Stimulated activated CD4-positive, alpha-beta T cell treated with anti-CD3 and anti-CD28 coated beads, Interleukin-1b, Interleukin-23, amount 100 ng/mL, for 1 hour (primary cell): ENCODE results near the gene ADARB1.

ENCODE experiments used
- DNase-seq, 2 donors: peaks; one replicate each; pipeline ENCODE4 v3.0.0-alpha.2; 2020; ENCODE audit warnings: low read depth in 2 of 2

ADARB1 gene

GRCh38 chr21:45200581-45201296 is 126.4 kb downstream of the ADARB1 start:
- DNase-seq: no peak

GRCh38 chr21:45202344-45202743 is 128.0 kb downstream of the ADARB1 start:
- DNase-seq: no peak

GRCh38 chr21:45202889-45203288 is 128.5 kb downstream of the ADARB1 start:
- DNase-seq: no peak

- no peak for DNase-seq
These were observed 129.6 kb downstream of the ADARB1 start for GRCh38 chr21:45203983-45204382.

GRCh38 chr21:45204395-45204794 is 130.0 kb downstream of the ADARB1 start:
- no peak for DNase-seq

GRCh38 chr21:45207839-45208626 is 133.7 kb downstream of the ADARB1 start:
- no peak for DNase-seq

GRCh38 chr21:45208627-45208951 is 134.2 kb downstream of the ADARB1 start:
- no peak for DNase-seq

GRCh38 chr21:45209046-45209445 is 134.7 kb downstream of the ADARB1 start:
- DNase-seq: no peak

GRCh38 chr21:45209685-45210284 is 135.4 kb downstream of the ADARB1 start:
- DNase-seq: no peak

GRCh38 chr21:45210461-45210983 is 136.1 kb downstream of the ADARB1 start:
- DNase-seq: no peak

GRCh38 chr21:45211661-45212060 is 137.3 kb downstream of the ADARB1 start:
- no peak for DNase-seq

GRCh38 chr21:45213392-45213791 is 139.0 kb downstream of the ADARB1 start:
- no peak for DNase-seq

- DNase-seq: no peak
These were observed 140.8 kb downstream of the ADARB1 start for GRCh38 chr21:45215213-45215612.

GRCh38 chr21:45217010-45217409 is 142.6 kb downstream of the ADARB1 start:
- DNase-seq: no peak

- no peak for DNase-seq
These were observed 145.1 kb downstream of the ADARB1 start for GRCh38 chr21:45219517-45219916.

- DNase-seq: no peak
These were observed 145.7 kb downstream of the ADARB1 start for GRCh38 chr21:45220071-45220481.

- DNase-seq: no peak
These were observed 146.5 kb downstream of the ADARB1 start for GRCh38 chr21:45220714-45221490.

- no peak for DNase-seq
These were observed 147.6 kb downstream of the ADARB1 start for GRCh38 chr21:45222001-45222400.

GRCh38 chr21:45223236-45224185 is 149.1 kb downstream of the ADARB1 start:
- DNase-seq: no peak

- peak in 1 of 2 donors; percentile 29 for DNase-seq
These were observed 150.0 kb downstream of the ADARB1 start for GRCh38 chr21:45224189-45224938.
